T-helper 1 cell treated with Interleukin-12 subunit alpha and Interleukin-12 subunit beta and Interleukin-4 antibody, amounts not matched to agents 30 ng/mL and 1 ng/mL, for 36 hours (primary cell): Measurements from ENCODE around the gene FABP7. TPM values are rescaled to one million over a fixed set of nuclear protein-coding genes. Genes with fewer than 3 reads are reported as not detected.

Source experiments
- intact Hi-C: fragments of 100-400 bp; cut with micrococcal nuclease; formaldehyde crosslinking; loops from one replicate; pipeline ENCODE4 v1.15.1; 2024
- total RNA-seq: library from RNA; stranded (reverse); gene quantifications from 2 replicates; pipeline ENCODE4 v1.2.3, GENCODE V29; 2022

FABP7 gene
- total RNA-seq, 1 donor from 2014 or later: not detected

DNA sequence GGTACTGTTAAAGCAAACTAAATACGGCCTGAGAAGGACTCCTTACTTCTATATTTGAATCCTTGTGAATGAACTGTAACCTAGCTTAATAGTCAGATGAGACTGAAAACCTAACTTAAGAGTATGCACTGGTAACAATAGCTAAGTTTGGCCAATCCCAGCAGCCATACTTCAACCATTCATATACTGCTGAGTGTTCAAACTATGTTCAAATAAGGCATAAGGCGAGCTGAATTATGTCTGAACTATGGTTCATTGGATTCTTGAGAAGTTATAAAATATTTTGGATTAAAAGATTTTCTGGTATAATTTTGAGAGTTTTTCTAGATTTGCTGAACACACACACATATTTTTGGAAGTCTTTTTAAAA lies 11.8 kb downstream of the FABP7 start:
- intact Hi-C loops: loop anchor here (2.0 kb wide), 1 partner anchor 32 kb away; no protein-coding TSS in a partner anchor

- intact Hi-C loops: no loop called here
These were observed 13.2 kb downstream of the FABP7 start for GRCh38 chr6:122792766-122793165.

DNA sequence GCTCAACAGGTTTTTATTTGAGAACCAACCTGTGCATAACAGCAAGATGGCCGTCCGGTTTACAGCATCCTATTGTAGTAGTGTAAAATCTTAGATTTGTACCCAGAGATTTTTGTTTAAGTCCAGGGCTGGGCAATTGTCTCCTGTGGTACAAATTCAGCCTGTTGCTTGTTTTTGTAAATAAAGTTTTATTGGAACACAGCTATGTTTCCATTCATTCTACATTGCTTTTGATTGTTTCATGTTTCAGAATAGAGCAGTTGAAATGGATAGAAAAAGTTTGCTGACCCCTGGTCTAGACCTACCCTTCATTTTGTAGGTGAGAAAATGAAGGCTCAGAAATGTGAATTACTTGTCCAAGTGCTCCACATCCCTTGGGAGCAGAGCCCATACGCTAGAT lies 18.0 kb downstream of the FABP7 start:
- intact Hi-C loops: no loop called here

- intact Hi-C loops: no loop called here
These were observed 18.7 kb downstream of the FABP7 start for GRCh38 chr6:122798099-122798641.

DNA sequence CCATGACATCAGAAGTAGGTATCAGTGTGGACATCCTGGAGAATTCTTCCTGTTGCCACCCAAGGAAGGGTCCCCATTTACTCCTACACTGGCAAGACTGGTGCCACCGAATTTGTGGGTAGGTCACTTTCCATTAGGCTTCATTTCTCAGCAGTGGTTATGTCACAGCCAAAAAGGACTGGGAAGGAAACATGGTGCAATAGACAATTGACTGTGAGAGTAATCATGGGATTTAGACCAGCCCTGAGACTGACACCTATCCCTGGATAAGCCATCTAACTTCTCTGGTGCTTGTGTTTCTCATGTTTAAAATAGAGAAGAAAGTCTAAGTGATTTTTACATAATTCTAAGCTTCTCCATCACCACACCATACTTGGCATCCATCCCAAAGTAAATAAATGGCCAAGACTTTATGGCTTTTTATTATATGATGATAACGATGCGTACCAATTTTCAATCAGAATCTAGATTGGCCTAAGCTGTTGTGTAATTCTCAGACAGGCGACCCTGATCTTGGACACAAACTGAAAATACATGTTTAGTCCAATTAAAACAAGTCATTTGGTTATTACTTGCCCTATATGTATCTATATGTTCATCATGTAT lies 19.7 kb downstream of the FABP7 start:
- intact Hi-C loops: no loop called here

DNA sequence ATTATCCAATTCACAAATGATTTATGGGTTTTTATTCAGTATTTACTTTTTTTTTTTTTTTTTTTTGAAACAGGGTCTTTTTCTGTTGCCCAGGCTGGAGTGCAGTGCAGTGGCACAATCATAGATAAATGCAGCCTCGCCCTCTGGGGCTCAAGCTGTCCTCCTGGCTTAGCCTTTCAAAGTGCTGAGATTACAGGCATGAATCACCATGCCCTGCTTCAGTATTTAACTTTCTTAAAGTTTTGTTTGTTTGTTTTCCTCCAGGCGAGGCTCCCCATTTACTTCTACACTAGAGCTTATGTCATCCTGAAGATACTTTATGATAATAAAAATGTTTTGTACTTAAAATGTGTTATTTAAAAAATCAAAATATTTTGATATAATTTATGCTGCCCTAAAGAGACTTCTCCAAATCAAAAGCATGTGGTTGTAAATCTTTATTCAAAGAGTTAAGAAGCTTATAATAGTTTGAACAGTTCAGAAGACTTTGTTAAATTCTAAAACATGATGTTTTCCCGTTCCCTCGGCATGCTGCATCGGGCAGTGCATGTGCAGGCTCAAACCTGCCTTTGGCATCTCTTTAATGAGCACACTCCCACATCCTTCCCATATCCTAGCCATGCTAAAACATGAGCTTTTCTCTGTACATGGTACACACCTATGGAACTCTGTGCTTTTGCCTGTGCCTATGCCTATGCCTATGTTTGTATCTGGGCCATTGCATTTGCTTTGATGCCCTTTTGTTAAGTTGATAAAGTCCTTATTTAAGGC lies 20.6 kb downstream of the FABP7 start:
- intact Hi-C loops: no loop called here

- intact Hi-C loops: no loop called here
These were observed 21.4 kb downstream of the FABP7 start for GRCh38 chr6:122800906-122801305.

DNA sequence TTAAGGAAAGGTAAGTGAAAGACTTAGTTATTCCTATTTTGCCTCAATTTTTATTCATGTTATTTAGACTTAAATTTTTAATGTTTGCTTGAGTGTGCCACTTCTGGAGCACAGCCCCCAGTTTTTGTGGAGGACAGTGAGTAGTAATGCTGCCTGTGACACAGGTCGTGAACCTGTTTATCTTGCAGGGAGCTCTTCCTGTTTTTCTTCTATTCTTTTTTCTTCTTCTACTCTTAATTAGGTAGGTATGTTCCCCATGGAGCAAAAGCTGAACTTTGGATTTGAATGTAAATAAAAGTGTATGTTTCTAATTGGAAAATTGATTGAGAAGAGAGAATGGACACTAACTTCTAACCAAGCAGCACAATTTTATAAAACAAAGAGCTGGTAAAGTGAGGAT lies 21.9 kb downstream of the FABP7 start:
- intact Hi-C loops: no loop called here

- intact Hi-C loops: no loop called here
These were observed 23.7 kb downstream of the FABP7 start for GRCh38 chr6:122803171-122803661.

- intact Hi-C loops: no loop called here
These were observed 25.5 kb downstream of the FABP7 start for GRCh38 chr6:122804962-122805485.

DNA sequence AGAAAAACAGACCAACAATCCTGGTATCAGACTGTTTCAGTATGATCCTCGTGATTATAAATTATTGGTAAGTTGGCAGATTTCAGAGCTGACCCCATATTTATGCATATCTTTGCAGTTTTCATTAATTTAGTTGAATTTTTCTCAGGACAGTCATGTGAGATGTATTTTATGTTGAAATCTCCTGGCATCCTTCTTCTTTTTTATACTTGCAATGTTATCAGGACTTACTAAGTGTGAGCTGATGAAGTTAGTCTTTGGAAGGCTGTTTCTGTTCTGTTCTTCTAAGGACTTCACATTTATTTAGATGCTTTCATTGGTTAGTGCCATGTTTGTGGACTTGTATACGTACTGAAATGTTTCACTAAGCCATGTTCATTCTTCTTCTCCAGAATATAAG lies 26.8 kb downstream of the FABP7 start:
- intact Hi-C loops: no loop called here

DNA sequence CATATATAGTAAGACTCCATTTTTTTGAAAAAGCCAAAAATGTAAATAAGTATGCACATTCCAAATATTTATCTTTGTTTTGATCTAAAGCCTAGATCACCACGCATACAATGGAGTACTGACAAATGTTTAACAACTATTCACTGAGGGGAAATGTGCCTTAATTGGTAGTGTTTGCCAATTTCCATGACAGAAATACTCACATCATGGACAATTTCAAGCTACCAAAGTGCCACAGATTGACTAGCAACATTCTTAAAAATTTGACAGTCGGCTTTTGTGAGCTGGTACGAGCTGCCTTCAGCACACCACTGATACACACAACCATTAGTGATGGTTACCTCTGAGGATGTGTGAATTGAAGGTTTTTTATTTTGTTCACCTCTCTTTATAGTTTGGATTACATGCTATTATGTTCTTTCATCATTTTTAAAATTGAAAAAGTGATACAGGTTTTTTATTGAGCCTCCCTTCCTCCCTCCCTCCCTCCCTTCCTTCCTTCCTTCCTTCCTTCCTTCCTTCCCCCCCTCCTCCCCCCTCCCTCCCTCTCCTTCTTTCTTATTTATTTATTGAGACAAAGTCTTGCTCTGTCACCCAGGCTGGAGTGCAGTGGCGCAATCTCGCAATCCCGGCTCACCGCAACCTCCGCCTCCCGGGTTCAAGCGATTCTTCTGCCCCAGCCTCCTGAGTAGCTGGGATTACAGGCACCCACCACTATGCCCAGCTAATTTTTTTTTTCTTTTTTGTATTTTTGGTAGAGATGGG lies 28.8 kb downstream of the FABP7 start:
- intact Hi-C loops: no loop called here

DNA sequence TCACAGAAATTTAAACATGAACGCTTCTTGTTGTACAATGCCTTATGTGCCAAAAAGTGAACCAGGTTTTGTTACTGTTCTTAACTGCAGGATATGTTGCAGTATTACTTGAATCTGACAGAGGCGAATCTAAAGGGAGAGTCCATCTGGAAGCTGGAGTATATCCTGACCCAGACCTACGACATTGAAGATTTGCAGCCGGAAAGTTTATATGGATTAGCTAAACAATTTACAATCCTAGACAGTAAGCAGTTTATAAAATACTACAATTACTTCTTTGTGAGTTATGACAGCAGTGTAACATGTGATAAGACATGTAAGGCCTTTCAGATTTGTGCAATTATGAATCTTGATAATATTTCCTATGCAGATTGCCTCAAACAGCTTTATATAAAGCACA lies 29.5 kb downstream of the FABP7 start:
- intact Hi-C loops: no loop called here

- intact Hi-C loops: no loop called here
These were observed 30.2 kb downstream of the FABP7 start for GRCh38 chr6:122809691-122810090.

GRCh38 chr6:122810189-122810588 lies 30.7 kb downstream of the FABP7 start:
- intact Hi-C loops: no loop called here

- intact Hi-C loops: no loop called here
These were observed 37.8 kb downstream of the FABP7 start for GRCh38 chr6:122817358-122817757.

DNA sequence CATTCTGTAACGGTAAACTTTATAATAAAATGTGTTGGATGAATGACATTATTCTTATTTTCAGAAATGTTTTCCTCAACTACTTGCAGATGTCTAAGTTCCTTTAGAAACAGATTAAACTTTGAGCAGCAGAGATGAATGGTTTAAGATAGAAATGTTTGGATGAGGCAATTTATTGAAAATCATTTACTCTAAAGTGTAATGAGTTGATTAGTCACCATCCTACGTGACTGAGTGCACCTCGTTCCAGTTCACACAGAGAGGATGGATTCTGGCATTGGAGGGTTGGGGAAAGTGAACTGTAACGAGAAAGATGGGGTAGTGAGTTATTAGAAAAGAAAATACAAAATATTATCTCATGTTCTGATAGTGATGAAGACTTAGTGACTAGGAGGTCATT lies 38.2 kb downstream of the FABP7 start:
- intact Hi-C loops: no loop called here

GRCh38 chr6:122818866-122819265 lies 39.4 kb downstream of the FABP7 start:
- intact Hi-C loops: no loop called here

DNA sequence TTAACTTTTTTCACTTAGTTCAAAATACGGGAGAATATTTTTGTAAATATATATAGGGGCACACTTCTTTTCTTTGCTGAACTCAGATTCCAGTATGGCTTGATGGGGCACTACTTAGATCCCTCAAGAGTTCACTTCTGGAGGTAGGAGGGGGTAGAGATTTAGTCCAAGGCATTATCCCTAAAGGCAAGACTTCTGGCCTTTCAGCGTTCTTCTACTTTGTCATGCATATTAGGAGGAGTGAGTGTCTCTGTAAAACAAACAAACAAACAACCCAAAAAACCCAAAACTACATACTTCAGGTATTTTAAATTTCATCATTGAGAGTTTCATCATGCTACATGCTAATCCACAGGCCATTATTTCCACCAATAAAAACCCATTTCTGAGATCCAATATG lies 41.6 kb downstream of the FABP7 start:
- intact Hi-C loops: no loop called here

DNA sequence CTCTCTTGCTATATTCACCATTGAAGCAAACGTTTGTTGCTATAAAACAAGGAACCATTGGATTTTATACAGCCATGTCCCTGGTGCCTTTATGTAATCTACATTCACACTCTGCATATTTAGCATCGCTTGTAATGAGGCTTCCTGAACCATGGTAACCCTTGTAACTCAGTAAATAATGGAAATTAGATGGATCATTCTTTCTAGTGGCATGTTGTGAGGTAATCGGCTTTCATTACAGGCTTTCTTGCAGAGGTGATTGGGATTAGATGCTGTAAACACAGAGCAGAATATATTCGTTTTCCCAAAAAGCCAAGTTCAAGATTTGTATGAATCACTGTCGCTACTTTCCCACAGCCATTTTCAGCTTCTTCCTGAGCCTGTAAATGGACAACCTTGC lies 45.6 kb downstream of the FABP7 start:
- intact Hi-C loops: no loop called here

DNA sequence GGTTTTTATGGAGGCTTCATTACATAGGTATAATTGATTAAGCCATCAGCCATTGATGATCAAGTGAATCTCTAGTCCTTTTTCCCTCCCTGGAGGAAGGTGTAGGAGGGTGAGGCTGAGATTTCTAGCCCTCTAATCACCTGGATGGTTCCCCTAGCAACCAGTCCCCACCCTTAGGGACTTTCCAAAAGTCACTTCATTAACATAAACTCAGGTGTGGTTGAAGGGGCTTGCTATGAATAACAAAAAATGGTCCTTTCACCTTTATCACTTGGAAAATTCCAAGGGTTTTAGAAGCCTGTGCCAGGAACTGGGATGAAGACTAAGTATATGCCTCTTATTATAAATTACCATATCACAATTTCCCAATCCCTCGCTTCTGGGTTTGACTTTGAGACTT lies 49.9 kb downstream of the FABP7 start:
- intact Hi-C loops: no loop called here

DNA sequence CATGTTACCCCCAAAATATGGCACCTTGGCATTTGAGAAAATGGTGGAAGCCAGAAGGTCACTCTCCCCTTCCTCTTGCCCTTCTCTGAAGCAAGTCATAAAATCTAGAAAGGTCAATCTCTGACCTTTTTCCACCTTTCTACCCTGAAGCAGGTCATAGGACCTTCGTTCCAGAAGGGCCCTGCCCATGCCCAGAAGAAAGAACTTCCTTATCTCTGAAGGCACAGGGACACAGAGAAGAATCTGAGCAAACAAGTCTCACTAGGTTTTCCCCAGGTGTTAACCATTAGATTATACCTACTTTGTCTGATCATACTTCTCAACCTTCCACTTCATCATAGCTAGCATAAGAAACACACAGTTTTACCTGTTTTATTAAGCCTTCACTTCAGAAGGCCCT lies 52.0 kb downstream of the FABP7 start:
- intact Hi-C loops: loop anchor here (10.0 kb wide), 1 partner anchor 437 kb away; the partner anchor contains the start of gene HSF2
